Measurements from ENCODE around the gene VPS54. TPM values are rescaled to one million over a fixed set of nuclear protein-coding genes. Genes with fewer than 3 reads are reported as not detected.

Gene VPS54
- total RNA-seq, 1 donor from 2014 or later = 17.7 TPM

- no peaks in the 10 kb centered on the region for H3K27me3 ChIP-seq (ENCODE audit: control insufficient read depth, insufficient read depth, low read length)
- DNase-seq (ENCODE audit: low read depth) = no peak
- no peak for TF ChIP-seq CTCF (IDR thresholded peaks at IDR 0.05; ENCODE audit: insufficient read depth, low read length, poor library complexity, severe bottlenecking)
- H3K36me3 ChIP-seq (ENCODE audit: control insufficient read depth, insufficient read depth, low read length) = no peaks in the 10 kb centered on the region
- H3K4me3 ChIP-seq (ENCODE audit: low read depth, low read length) = no peak overlapping the region
These were observed 10.0 kb upstream of the VPS54 start for GRCh38 chr2:64029116-64029665.

GRCh38 chr2:64025741-64026140, 6.5 kb upstream of the VPS54 start:
- no peak overlapping the region for H3K4me3 ChIP-seq (ENCODE audit: low read depth, low read length)
- H3K36me3 ChIP-seq (ENCODE audit: control insufficient read depth, insufficient read depth, low read length) = no peaks in the 10 kb centered on the region
- DNase-seq (ENCODE audit: low read depth) = no peak
- no peaks in the 10 kb centered on the region for H3K27me3 ChIP-seq (ENCODE audit: control insufficient read depth, insufficient read depth, low read length)
- TF ChIP-seq CTCF (IDR thresholded peaks at IDR 0.05; ENCODE audit: insufficient read depth, low read length, poor library complexity, severe bottlenecking) = no peak

GRCh38 chr2:64024259-64024949, 5.2 kb upstream of the VPS54 start:
- H3K4me3 ChIP-seq (ENCODE audit: low read depth, low read length) = no peak overlapping the region
- no peaks in the 10 kb centered on the region for H3K27me3 ChIP-seq (ENCODE audit: control insufficient read depth, insufficient read depth, low read length)
- DNase-seq (ENCODE audit: low read depth) = no peak
- TF ChIP-seq CTCF (IDR thresholded peaks at IDR 0.05; ENCODE audit: insufficient read depth, low read length, poor library complexity, severe bottlenecking) = no peak
- no peaks in the 10 kb centered on the region for H3K36me3 ChIP-seq (ENCODE audit: control insufficient read depth, insufficient read depth, low read length)

GRCh38 chr2:64023485-64024258, 4.4 kb upstream of the VPS54 start:
- TF ChIP-seq CTCF (IDR thresholded peaks at IDR 0.05; ENCODE audit: insufficient read depth, low read length, poor library complexity, severe bottlenecking) = no peak
- Histone ChIP-seq H3K27me3 (ENCODE audit: control insufficient read depth, insufficient read depth, low read length) (no peaks in the 10 kb centered on the region), H3K4me3 (ENCODE audit: low read depth, low read length) (no peak overlapping the region), H3K36me3 (ENCODE audit: control insufficient read depth, insufficient read depth, low read length) (no peaks in the 10 kb centered on the region)
- DNase-seq (ENCODE audit: low read depth) = no peak

GRCh38 chr2:64021578-64021977, 2.4 kb upstream of the VPS54 start:
- DNase-seq (ENCODE audit: low read depth) = no peak
- H3K27me3 ChIP-seq (ENCODE audit: control insufficient read depth, insufficient read depth, low read length) = no peaks in the 10 kb centered on the region
- H3K4me3 ChIP-seq (ENCODE audit: low read depth, low read length) = no peak overlapping the region
- TF ChIP-seq CTCF (IDR thresholded peaks at IDR 0.05; ENCODE audit: insufficient read depth, low read length, poor library complexity, severe bottlenecking) = no peak
- no peaks in the 10 kb centered on the region for H3K36me3 ChIP-seq (ENCODE audit: control insufficient read depth, insufficient read depth, low read length)

All from kidney epithelial cell (primary cell).